Measurements from ENCODE around the gene CHRM5.
"Not testable (repeated sequence)": the region's sequence is repeated elsewhere in the genome, so short reads cannot be mapped to it uniquely, and the experiment has no call there.

The CHRM5 gene

DNA sequence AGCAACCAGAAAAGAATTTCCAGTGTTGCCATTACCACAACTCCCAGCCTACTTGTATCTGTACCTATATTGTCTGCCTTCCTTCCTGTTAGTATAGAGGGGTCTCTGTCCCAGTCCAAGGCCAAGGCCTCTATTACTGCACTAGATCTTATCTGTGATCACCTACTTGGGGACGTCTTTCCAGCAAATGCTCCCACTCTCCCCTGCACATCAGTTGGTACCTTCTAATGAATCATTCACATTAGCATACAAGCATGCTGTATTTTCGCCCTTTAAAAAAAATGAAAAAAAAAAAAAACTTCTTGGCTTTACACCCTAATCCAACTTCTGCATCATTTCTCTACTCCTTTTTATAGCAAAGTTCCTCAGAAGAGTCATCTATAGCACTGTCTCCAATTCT is 75.5 kb downstream of the CHRM5 start:
- no peak for DNase-seq

DNA sequence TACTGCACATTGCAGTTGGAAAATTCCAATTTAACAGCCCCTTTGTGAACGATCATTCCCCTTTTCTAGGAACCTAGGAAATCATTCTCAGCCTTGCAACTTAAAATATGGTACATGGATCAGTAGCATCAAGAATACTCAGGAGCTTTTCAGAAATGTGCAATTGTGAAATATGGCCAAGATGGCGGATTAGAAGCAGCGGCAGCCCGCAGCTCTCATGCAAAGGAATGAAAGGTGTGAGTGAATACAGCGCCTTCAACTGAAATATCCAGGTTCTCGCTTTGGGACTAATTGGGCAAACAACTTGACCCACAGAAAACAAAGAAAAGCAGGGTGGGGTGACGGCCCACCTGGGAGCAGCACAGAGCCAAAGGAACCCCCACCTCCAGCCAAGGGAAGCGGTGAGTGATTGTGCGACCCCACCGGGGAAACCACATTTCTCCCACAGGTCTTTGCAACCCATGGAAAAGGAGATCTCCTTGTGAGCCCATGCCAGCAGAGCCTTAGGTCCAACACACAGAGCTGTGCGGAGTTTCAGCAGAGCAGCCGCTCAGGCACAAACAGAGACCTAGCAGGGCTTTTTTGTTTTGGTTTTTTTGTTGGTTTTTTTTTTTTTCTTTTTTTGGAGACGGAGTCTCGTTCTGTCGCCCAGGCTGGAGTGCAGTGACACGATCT is 78.3 kb downstream of the CHRM5 start:
- DNase-seq, result no peak

DNA sequence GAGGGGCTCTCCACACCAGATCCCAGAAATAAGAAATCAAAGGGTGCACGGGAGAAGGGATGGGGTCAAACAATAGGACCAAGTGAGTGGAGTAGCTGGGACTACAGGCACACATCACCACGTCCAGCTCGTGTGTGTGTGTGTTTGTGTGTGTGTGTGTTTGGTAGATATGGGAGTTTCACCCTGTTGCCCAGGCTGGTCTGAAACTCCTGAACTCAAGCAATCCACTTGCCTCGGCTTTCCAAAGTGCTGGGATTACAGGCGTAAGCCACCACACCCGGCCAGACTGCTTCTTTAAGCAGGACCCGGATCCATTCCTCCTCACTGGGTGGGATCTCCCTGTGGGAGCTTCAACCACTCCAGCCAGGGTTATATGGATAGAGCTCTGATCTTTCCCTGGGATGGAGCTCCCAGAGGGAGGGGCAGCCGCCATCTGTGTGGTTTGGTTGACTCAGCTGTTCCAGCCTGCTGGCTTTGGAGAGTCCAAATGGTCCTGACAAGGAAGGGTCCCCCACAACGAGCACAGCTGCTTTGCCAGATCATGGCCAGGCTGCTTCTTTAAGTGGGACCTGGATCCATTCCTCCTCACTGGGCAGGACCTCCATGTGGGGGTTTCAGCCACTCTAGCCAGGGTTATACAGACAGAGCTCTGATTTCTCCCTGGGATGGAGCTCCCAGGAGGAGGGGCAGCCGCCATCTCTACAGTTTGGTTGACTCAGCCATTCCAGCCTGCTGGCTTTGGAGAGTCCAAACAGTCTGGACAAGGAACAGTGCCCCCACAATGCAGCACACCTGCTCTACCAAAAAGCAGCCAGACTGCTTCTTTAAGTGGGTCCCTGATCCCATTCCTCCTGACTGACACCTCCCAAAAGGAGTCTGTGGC is 79.8 kb downstream of the CHRM5 start:
- DNase-seq, result no peak

DNA sequence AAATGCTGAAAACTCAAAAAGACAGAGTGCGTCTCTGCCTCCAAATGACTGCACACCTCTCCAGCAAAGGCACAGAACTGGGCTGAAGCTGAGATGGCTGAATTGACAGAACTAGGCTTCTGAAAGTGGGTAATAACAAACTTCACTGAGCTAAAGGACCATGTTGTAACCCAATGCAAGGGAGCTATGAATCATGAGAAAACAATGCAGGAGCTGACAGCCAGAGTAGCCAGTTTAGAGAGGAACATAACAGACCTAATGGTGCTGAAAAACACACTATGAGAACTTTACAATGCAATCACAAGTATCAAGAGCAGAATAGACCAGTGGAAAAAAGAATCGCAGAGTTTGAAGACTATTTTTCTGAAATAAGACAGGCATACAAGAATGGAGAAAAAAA is 80.8 kb downstream of the CHRM5 start:
- no peak for DNase-seq

DNA sequence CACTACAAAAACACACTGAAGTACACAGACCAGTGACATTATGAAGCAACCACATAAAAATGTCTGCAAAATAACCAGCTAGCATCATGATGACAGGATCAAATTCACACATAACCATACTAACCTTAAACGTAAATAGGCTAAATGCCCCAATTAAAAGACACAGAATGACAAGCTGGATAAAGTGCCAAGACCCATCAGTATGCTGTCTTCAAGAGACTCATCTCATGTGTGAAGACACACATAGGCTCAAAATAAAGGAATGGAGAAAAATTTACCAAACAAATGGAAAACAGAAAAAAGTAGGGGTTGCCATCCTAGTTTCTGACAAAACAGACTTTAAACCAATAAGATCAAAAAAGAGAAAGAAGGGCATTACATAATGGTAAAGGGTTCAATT is 82.1 kb downstream of the CHRM5 start:
- DNase-seq, result not testable (repeated sequence)

DNA sequence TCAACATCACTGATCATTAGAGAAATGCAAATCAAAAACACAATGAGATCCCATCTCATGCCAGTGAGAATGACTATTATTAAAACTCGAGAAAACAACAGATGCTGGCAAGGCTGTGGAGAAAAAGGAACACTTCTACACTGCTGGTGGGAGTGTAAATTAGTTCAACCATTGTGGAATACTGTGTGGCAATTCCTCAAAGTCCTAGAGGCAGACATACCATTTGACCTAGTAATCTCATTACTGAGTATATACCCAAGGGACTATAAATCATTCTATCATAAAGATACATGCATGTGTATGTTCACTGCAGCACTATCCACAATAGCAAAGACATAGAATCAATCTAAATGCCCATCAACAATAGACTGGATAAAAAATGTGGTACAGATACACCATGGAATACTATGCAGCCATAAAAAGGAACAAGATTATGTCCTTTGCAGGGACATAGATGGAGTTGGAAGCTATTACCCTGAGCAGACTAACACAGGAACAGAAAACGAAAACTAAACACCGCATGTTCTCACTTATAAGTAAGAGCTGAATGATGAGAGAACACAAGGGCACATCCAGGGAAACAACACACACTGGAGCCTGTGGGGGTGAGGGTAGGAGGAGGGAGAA is 85.9 kb downstream of the CHRM5 start:
- DNase-seq, result no peak

DNA sequence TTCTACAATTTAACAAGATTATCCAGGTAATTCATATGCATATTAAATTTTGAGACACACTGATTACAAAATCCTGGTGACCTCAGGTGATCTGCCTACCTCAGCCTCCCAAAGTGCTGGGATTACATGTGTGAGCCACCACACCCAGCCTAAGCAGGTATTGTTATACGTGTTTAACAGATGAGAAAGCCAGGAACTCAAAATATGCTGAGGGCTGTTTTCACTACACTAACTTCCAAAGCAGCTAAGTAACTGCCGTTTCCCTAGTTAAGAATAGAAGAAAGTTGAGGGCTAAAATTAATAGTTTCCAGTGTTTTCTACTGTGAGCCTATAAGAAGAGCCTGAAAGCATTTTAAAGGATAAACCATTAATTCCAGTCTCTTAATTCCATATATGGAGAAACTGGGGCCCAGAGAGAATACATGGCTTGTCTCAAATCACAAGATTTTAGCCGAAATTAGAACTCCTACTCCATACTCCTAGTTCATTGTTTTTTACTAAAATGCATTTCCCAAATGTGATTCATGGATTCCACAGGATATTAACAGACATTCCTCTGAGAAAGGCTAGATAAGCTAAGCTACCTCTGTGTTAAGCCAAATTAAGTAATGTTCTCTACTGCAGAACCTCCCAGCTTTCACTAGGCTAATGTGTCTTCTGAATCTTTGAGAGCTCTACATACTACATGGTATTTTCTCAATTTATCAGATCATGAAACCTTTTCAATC is 87.7 kb downstream of the CHRM5 start:
- no peak for DNase-seq

DNA sequence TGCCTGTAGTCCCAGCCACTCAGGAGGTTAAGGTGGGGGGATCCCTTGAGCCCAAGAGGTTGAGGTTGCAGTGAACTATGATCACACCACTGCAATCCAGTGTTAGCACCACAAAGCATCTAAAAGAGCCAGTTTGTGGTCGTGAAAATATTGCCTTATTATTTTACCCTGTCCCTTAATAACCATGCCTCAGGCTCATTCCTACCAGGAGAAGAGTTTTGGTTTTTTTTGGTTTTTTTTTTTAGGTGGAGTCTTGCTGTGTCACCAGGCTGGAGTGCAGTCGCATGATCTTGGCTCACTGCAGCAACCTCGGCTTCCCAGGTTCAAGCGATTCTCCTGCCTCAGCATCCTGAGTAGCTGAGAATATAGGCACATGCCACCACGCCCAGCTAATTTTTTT is 88.6 kb downstream of the CHRM5 start:
- no peak for DNase-seq

DNA sequence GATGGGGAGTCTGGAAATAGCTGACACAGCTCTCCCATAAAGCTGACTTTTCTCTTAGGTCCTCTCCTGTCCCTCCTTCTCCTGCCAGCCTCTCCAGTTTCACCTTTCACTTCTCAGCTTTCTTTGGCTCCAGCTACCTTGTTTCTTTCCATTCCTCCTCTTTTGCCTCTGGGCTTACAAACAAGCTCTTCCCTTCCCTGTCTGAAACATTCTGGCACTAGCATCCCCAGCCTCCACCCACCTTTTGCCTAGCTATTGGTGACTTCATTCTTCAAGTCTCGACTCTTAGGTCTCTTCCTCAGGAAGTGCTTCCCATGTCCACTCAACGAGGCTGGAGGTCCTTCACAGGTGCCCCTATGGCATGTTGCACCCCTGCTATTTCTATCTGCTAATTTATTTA is 91.2 kb downstream of the CHRM5 start:
- no peak for DNase-seq

DNA sequence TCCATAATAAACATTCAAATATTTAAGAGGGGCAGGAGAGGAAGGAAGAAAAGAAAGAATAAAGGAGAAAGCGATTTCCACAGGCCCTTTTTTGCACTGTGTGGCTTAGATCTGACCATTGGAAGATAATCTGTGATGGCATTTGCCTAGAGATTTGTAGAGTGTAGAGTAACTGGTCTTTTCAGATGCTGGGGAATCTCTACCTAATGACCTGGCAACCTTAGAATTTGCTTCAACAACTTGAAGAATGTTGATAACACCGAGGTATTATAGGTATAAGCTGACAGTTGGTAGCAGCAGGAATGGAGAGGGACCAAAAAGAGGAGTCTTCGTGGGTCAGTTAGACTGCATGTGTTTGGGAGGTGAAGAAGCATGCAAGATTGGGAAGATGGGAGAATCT is 91.6 kb downstream of the CHRM5 start:
- DNase-seq, result no peak

DNA sequence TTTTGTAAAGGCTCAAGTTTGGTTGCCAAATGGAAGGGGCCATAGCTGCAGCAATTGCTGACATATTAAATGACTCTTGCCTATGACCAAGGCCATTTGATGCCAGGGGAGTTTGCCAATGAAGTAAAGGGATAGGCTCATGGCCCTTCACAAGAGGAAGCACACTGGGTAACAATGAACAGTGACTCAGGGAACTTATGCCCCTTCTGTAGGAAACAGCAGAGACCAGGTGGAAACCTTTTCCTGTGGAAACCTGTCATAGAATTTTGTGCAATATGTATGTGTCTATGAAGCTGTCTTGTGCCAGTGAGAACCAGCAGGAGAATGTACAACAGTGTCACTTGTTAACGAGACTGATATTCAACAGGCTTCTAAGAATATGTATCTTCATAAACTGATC is 96.1 kb downstream of the CHRM5 start:
- DNase-seq, result no peak

DNA sequence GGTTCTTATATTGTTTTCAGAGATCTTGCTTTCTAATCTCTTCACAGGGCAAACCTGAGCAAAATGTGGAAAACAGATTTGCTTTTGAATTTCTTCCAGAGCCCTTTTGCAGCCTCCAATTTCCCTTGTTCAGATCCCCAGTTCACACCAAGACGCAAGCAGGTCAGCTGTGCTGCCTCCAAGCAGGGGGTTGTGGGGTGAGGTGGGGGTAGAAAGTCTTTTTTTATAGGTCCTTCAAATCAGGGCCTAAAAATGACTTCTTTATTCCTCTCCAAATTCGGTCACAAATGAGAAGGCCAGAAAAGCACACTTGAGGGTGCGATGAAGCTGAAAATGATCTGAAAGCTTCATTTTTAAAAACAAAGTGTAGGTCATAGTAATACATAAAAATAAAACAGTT is 97.0 kb downstream of the CHRM5 start:
- DNase-seq, result no peak

DNA sequence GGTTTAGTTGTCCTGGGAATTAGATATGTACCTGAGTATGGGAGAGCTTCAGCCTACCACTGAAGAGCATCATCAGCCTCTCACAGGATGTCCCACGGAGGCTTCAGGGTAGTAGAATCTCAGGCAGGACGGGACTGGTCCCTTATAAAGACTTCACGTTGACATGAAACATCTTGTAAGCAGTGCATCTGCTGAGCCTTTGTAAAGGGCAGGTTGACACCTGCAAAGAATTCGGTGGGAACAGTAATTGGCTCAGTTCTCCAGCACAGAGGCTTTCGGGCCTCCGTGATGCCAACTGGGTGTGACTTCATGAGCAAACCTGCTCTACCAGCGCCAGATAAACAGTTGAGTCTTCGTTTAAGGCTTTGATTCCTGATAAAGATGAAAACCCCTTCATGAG is 97.6 kb downstream of the CHRM5 start:
- DNase-seq, result no peak

DNA sequence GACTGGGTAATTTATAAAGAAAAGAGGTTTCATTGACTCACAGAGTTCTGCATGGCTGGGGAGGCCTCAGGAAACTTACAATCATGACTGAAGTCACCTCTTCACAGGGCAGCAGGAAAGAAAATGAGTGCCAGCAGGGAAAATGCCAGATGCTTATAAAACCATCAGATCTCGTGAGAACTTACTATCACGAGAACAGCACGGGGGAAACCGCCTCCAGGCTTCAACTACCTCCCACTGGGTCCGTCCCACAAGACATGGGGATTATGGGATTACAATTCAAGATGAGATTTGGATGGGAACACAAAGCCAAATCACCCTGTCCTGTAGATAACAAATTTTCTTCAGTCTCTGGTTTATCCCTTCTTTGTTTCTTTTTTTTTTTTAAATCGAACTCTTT is 101.7 kb downstream of the CHRM5 start:
- DNase-seq, result no peak

DNA sequence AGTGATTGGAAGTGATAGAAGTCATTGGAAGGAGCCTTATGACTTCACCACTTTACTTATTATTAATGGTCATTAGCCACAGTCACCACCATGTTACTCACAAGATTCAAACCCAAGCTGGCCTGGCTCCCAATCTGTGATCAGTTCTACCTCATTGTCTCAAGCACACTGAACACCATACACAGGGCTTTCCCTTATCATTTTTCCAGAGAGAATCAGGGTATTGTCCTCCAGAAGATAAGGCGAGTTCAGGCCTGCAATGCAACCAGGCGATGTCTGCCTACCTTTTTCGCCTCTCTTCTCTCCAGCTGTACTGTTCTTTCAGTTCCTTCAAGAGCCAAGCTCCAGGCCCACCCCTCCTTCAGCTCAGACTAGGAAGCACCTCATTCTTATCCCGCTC is 108.5 kb downstream of the CHRM5 start:
- no peak for DNase-seq

DNA sequence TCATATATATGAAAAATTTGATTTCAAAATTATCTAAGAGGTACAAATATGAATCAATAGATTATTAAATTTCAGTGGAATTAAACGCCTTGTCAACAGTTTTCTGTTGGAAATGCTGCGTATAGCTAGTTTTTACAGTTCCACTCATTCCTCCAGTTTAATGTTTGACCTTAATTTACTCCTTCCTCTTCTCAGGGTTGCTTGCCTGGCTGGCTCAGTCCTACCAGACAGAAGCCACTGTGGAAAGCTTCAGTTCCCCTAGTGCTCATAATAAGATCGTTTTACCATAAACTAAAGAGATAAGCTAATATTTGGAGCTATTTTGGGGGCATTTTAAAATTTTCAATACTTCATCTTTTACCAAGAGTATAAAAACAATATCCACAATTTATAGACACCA is 110.6 kb downstream of the CHRM5 start:
- DNase-seq, result no peak

DNA sequence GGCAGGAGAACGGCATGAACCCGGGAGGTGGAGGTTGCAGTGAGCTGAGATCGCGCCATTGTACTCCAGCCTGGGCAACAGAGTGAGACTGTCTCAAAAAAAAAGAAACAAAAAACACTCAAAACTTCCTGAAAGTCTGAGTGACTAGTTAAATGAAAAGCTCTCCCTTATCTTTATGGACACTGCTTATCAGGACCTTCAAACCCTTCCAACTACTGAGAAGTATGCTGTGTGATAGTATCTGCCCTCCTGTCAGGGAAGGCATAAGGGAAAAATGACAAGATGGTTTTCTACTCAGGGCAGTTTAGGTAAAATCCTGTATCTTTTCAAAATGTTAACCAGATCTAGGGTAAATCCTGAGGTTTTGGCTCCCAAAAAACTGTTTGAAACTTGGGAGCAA is 111.6 kb downstream of the CHRM5 start:
- DNase-seq, result no peak

DNA sequence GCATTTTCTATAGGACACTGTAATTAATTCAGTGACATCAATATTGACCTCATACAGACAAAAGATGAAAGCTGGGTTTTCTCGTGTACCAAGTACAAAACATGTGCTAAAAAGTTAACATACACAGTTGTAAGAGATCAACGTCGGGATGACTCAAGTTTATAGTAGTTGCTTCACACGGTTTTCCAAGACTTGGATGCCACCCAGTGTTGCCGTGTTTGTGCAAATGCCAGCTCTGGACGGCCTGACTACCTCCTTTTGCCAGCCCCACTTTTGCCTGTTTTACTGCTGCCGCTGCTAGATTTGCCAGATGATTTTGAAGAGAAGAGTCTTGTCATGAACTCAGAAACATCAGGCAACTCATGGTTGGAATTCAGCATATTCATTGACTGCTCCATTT is 115.8 kb downstream of the CHRM5 start:
- no peak for DNase-seq

DNA sequence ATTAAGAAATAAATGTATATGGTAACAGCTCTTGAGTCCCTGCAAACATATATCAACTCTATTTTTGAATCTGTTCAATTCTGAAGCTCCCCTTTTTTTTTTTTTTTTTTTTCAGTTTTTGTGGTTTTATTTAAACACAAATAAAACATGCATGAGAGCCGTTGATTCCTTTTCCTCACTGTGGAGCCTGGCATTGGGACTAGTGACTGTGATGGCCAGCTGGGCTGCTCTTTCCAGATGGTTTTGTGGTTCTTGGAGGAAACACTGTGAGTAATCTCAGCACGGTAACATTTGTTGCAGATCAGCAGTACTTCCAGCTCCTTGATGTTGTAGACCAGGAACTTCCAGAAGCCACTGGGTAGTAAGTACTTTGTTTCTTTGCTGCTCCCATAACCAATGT is 117.4 kb downstream of the CHRM5 start:
- DNase-seq, result no peak

DNA sequence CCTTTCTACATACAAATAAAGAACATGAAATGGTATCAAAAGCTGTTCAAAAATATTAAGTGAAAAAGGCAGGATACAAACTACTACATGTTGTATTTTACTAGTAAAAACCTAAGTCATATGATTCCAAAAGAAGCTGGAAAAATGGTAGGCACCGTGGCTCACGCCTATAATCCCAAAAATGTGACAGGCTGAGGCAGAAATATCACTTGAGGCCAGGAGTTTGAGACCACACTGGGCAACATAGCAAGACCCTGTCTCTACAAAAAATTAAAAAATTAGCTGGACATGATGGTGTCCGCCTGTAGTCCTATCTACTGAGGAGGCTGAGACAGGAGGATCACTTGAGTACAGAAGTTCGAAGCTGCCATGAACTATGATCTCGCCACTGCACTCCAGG is 131.6 kb downstream of the CHRM5 start:
- DNase-seq, result no peak

DNA sequence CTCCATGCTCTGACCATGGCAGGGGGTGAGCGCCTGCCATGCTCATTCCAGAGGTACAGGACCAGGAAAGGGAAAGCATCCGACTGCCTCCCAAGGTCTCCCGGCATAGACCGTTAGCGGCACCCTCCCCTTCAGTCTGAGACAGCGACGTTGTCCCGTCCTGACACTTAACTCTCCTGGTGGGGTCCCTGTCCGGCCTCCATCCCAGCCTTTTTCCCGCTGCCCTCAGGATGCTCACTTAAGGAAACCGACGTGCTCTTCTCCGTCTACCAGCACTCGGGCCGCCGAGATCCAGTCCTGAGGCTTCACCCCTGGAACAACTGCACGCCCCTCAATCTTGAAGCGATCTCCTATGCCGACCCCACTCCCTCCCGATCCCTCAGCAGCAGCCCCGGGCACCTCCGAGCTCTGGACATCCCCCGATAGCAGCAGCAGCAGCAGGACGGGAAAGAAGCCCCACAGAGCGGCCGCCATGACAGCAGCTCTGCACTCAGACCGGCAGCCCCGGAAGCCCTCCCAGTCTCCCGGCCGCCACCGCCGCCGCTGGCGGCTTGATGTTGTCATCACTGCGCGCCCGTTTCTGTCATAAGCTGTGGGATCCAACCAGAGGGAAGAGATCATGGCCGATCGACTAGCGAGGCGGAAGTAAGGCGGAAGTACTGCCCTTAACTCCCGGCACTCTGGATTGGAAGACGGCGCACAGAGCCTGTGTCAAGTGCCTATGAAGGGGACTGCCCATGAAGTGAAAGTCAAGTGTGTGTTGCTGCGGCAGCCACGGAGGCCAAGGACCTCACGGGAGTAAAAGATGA is 133.3 kb downstream of the CHRM5 start, which contains the start of the genes EMC7 and PGBD4:
Gene EMC7 (minus strand): TSS at position 497 of the 809 bp plus-strand sequence. CDS start 23 bp downstream, at position 474.
Gene PGBD4 (plus strand): TSS at position 718 of the 809 bp plus-strand sequence. CDS start 449 bp downstream, outside the sequence.
- DNase-seq, result peak; percentile 99

All from activated naive CD4-positive, alpha-beta T cell treated with anti-CD3 and anti-CD28 coated beads, Interleukin-2, amount 50 U/mL, for 16 hours (primary cell).